ENCODE results near the gene SSX2IP.

DNA sequence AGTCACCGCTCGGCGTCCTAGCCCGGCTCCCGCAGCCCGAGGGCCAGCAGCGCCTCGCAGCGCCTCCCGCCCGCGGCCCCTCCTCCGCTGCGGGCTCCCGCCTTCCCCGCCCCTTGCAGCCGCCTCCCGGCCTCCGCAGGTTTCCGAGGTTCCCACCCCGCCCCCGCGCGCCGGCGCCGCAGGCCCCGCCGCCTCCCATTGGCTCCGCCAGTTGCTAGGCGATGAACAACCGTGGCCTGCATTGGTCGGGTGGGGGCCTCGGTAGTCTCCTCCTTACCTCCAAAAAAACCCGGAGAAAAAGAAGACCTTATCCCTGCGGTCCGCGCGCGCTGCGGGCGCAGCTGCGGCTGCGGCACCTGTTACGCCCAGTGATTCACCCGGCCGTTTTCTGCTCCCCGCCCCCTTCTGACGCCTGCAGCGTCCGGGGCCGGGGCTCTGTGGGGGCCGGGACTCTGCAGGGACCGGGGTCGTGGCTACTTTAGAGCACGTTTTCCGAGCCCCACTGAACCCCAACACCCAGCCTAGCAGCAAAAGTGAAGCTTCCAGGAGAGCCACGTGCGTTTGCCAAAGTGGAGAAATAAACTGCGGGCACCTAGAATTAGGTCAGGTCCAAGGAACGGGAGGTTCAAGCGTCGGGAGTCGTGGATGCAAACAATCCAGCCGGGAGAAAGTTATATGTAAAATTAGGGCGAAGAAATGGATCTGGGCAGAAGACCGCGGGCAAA is at the start of gene SSX2IP:
- TF ChIP-seq, protein P1, sequence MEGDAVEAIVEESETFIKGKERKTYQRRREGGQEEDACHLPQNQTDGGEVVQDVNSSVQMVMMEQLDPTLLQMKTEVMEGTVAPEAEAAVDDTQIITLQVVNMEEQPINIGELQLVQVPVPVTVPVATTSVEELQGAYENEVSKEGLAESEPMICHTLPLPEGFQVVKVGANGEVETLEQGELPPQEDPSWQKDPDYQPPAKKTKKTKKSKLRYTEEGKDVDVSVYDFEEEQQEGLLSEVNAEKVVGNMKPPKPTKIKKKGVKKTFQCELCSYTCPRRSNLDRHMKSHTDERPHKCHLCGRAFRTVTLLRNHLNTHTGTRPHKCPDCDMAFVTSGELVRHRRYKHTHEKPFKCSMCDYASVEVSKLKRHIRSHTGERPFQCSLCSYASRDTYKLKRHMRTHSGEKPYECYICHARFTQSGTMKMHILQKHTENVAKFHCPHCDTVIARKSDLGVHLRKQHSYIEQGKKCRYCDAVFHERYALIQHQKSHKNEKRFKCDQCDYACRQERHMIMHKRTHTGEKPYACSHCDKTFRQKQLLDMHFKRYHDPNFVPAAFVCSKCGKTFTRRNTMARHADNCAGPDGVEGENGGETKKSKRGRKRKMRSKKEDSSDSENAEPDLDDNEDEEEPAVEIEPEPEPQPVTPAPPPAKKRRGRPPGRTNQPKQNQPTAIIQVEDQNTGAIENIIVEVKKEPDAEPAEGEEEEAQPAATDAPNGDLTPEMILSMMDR (IDR thresholded peaks at IDR 0.05; ENCODE audit: low read depth, low read length, missing input control): no peak
- peak; percentile 74 for TF ChIP-seq SP1 (IDR thresholded peaks at IDR 0.05)
- peak in 1 of 2 donors; percentile 33 for TF ChIP-seq JUND (IDR thresholded peaks at IDR 0.05)
- TF ChIP-seq YY1 (IDR thresholded peaks at IDR 0.05): peak; percentile 35
- no peak for TF ChIP-seq RXRA (IDR thresholded peaks at IDR 0.05)
- TF ChIP-seq RAD21 (IDR thresholded peaks at IDR 0.05): no peak
- no peak for TF ChIP-seq HNF4G (IDR thresholded peaks at IDR 0.05)

Data from liver (tissue), 3 donors.